Astrocyte (in vitro differentiated cells and primary cell): ENCODE measurements around the gene CD53.
"Not testable (repeated sequence)": the region's sequence is repeated elsewhere in the genome, so short reads cannot be mapped to it uniquely, and the experiment has no call there.

Experiments
- EZH2 ChIP-seq: IDR thresholded peaks from 2 replicates; pipeline ENCODE4 v1.6.1; 2012; ENCODE audit warnings: mild to moderate bottlenecking, low read length, inconsistent platforms; ENCODE audit not compliant: insufficient read depth
- TF ChIP-seq, protein P1 (sequence below): IDR thresholded peaks from 2 replicates; pipeline ENCODE4 v1.5.1; 2011; ENCODE audit warnings: low read depth, mild to moderate bottlenecking, inconsistent platforms, low read length, moderate library complexity; ENCODE audit not compliant: insufficient read depth

DNA sequence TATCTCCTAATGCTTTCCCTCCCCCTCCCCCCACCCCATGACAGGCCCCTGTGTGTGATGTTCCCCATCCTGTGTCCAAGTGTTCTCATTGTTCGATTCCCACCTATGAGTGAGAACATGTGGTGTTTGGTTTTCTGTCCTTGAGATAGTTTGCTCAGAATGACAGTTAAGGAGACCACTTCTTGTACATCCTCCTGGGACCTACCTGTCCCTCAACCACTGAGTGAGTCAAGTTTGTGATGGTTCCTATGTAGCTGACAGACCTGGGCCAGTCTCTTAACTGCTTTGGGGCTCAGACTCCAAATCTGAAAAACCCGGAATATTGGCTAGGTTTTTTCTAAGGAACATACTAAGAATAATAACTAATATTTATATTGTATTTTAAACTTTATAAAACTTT lies 12.3 kb upstream of the CD53 start:
- TF ChIP-seq, protein P1, sequence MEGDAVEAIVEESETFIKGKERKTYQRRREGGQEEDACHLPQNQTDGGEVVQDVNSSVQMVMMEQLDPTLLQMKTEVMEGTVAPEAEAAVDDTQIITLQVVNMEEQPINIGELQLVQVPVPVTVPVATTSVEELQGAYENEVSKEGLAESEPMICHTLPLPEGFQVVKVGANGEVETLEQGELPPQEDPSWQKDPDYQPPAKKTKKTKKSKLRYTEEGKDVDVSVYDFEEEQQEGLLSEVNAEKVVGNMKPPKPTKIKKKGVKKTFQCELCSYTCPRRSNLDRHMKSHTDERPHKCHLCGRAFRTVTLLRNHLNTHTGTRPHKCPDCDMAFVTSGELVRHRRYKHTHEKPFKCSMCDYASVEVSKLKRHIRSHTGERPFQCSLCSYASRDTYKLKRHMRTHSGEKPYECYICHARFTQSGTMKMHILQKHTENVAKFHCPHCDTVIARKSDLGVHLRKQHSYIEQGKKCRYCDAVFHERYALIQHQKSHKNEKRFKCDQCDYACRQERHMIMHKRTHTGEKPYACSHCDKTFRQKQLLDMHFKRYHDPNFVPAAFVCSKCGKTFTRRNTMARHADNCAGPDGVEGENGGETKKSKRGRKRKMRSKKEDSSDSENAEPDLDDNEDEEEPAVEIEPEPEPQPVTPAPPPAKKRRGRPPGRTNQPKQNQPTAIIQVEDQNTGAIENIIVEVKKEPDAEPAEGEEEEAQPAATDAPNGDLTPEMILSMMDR, result not testable (repeated sequence)
- TF ChIP-seq EZH2, result not testable (repeated sequence)
